SK-N-SH (cell line): ENCODE measurements around the gene CNTN2. TPM values are rescaled to one million over a fixed set of nuclear protein-coding genes. Genes with fewer than 3 reads are reported as not detected.

Experiments used
- CTCF ChIA-PET: fragments of 300-600, 350-600 bp; formaldehyde crosslinking; extraction: SDS; loops from one replicate; lab custom pipeline; 2021; lab: Yijun Ruan, JAX
- POLR2A ChIA-PET: fragments of 350-600 bp; sonication (Branson Sonifier 250); formaldehyde crosslinking; extraction: SDS; loops from one replicate; lab custom pipeline; 2020; ENCODE audit warnings: antibody characterized with exemption, inconsistent platforms; lab: Yijun Ruan, JAX
- DNase-seq: peaks from one replicate; pipeline ENCODE4 v3.0.0; 2012
- H2AFZ ChIP-seq: fragments of 200-600 bp; sonication (generic); 2 replicates; pipeline ENCODE4 v1.8.1; 2016; ENCODE audit warnings: antibody characterized with exemption, mild to moderate bottlenecking, low read depth
- H3F3A ChIP-seq: fragments of 200-600 bp; sonication (generic); replicated peaks from 2 replicates; pipeline ENCODE3; 2016; ENCODE audit warnings: antibody characterized with exemption, mild to moderate bottlenecking; ENCODE audit not compliant: insufficient read depth
- H3K27ac ChIP-seq, 2 experiments: fragments of 200-500 bp in 1 of 2; fragments of 200-600 bp in 1 of 2; sonication (Bioruptor generic) in 1 of 2; sonication (generic), shearing (Covaris generic) in 1 of 2; 2 replicates each; pipeline versions ENCODE4 v1.5.1 to v1.6.1; 2014 to 2016; ENCODE audit warnings: low read depth in 2 of 2, inconsistent platforms in 1 of 2, low read length in 1 of 2, mild to moderate bottlenecking in 1 of 2, mixed read lengths in 1 of 2
- H3K27me3 ChIP-seq: fragments of 200-600 bp; sonication (generic), shearing (Covaris generic); 2 replicates; pipeline ENCODE4 v1.6.1; 2016; ENCODE audit warnings: mixed run types; ENCODE audit not compliant: insufficient read depth
- H3K36me3 ChIP-seq, 2 experiments: fragments of 200-500 bp in 1 of 2; fragments of 200-600 bp in 1 of 2; sonication (Bioruptor generic) in 1 of 2; sonication (generic) in 1 of 2; replicated peaks in 1 of 2; 2 replicates each; pipeline versions ENCODE3 to v1.5.1; 2014 to 2016; ENCODE audit warnings: low read length in 1 of 2, mild to moderate bottlenecking in 1 of 2; ENCODE audit not compliant: insufficient read depth in 2 of 2, control insufficient read depth in 1 of 2
- H3K4me1 ChIP-seq, 2 experiments: fragments of 200-500 bp in 1 of 2; fragments of 200-600 bp in 1 of 2; sonication (Bioruptor generic) in 1 of 2; sonication (generic), shearing (Covaris generic) in 1 of 2; 2 replicates each; pipeline versions ENCODE4 v1.5.1 to v1.6.1; 2014 to 2016; ENCODE audit warnings: low read depth in 1 of 2, low read length in 1 of 2, mixed run types in 1 of 2; ENCODE audit not compliant: insufficient read depth in 2 of 2, control insufficient read depth in 1 of 2
- H3K4me2 ChIP-seq: fragments of 200-600 bp; sonication (generic), shearing (Covaris generic); 2 replicates; pipeline ENCODE4 v1.6.1; 2017; ENCODE audit warnings: mixed run types
- H3K4me3 ChIP-seq, 2 experiments: fragments of 200-500 bp in 1 of 2; fragments of 200-600 bp in 1 of 2; sonication (Bioruptor generic) in 1 of 2; sonication (generic), shearing (Covaris generic) in 1 of 2; 2 replicates each; pipeline versions ENCODE4 v1.5.1 to v1.8.1; 2014 to 2016; ENCODE audit warnings: low read depth in 2 of 2, inconsistent platforms in 1 of 2, low read length in 1 of 2, mild to moderate bottlenecking in 1 of 2, mixed read lengths in 1 of 2, moderate library complexity in 1 of 2
- H3K79me2 ChIP-seq: fragments of 200-600 bp; sonication (generic); 2 replicates; pipeline ENCODE4 v1.8.1; 2017; ENCODE audit warnings: mild to moderate bottlenecking; ENCODE audit not compliant: insufficient read depth
- H3K9ac ChIP-seq: fragments of 200-600 bp; sonication (generic); 2 replicates; pipeline ENCODE4 v1.6.1; 2017; ENCODE audit warnings: mixed run types
- H3K9me2 ChIP-seq: fragments of 200-600 bp; sonication (generic); 2 replicates; pipeline ENCODE4 v1.6.1; 2017; ENCODE audit warnings: mixed run types
- H3K9me3 ChIP-seq: fragments of 200-600 bp; sonication (generic); 2 replicates; pipeline ENCODE4 v1.6.1; 2017; ENCODE audit warnings: mixed run types, mild to moderate bottlenecking, moderate library complexity
- H4K20me1 ChIP-seq: fragments of 200-600 bp; sonication (generic); 2 replicates; pipeline ENCODE4 v1.6.1; 2017; ENCODE audit warnings: mild to moderate bottlenecking, mixed run types; ENCODE audit not compliant: insufficient read depth
- ELF1 ChIP-seq: IDR thresholded peaks from 2 replicates; pipeline ENCODE4 v1.4.0; 2012
- FOSL2 ChIP-seq: IDR thresholded peaks from 2 replicates; pipeline ENCODE4 v1.4.0; 2012; ENCODE audit warnings: low read depth, mild to moderate bottlenecking, moderate library complexity, borderline replicate concordance
- GATA2 ChIP-seq: sonication (generic); formaldehyde crosslinking; IDR thresholded peaks from 2 replicates; pipeline ENCODE4 v1.5.0; 2020; ENCODE audit warnings: mild to moderate bottlenecking, missing genetic modification reagents
- JUND ChIP-seq: IDR thresholded peaks from 2 replicates; pipeline ENCODE4 v1.4.0; 2012
- NFIC ChIP-seq: IDR thresholded peaks from 2 replicates; pipeline ENCODE4 v1.4.0; 2012; ENCODE audit warnings: borderline replicate concordance
- SIN3A ChIP-seq: IDR thresholded peaks from 2 replicates; pipeline ENCODE4 v1.6.1; 2012; ENCODE audit warnings: low read depth, mild to moderate bottlenecking, low read length, moderate library complexity, borderline replicate concordance
- TAF1 ChIP-seq: IDR thresholded peaks from 2 replicates; pipeline ENCODE4 v1.6.1; 2012; ENCODE audit warnings: low read depth, mild to moderate bottlenecking, low read length, moderate library complexity, borderline replicate concordance
- WGBS: methylation state at CpG from one replicate; pipeline ENCODE4 v1.1.6; 2017; ENCODE audit warnings: low lambda C conversion rate; 5-methylcytosine and 5-hydroxymethylcytosine counted together
- polyA plus RNA-seq, 3 experiments: library from polyadenylated mRNA; depleted of rRNA; stranded (reverse); fragments of >200 nt; gene quantifications; 2 replicates each; pipeline ENCODE4 v1.2.3, GENCODE V29; 2012

Gene CNTN2
- polyA plus RNA-seq, 1 of the 3 experiments (the other 2 are of a cell fraction): 0.02 TPM

GRCh38 chr1:205003358-205004131 lies 39.5 kb upstream of the CNTN2 start:
- Histone ChIP-seq H3K36me3 (no peaks in the 10 kb centered on the region), H3K9me2 (no peaks in the 10 kb centered on the region), H3K79me2 (no peaks in the 10 kb centered on the region), H3F3A (no peaks in the 10 kb centered on the region), H3K4me1 (peaks cover 0 to 19% of the 10 kb centered on the region in 2 experiments; a peak in 1 of 4 replicates), H3K9ac (no peak overlapping the region)
- WGBS: 46% methylated on average over 10 of the region's 10 CpGs
- TF ChIP-seq JUND: no peak
- TF ChIP-seq FOSL2: no peak
- TF ChIP-seq SIN3A: no peak
- no peak for TF ChIP-seq GATA2 (CRISPR knock-in tag)
- TF ChIP-seq, all 33 proteins: peak for 0
- DNase-seq: peak; percentile 63
- no peak overlapping the region for H2AFZ ChIP-seq
- no peak overlapping the region for H3K27ac ChIP-seq
- no peaks in the 10 kb centered on the region for H3K9me3 ChIP-seq
- no peaks in the 10 kb centered on the region for H4K20me1 ChIP-seq
- POLR2A ChIA-PET: interaction anchor here (0.6 to 1.1 kb wide), 2 partner anchors 11 to 51 kb away, joined by 3 read pairs; no protein-coding TSS in a partner anchor
- H3K27me3 ChIP-seq: no peaks in the 10 kb centered on the region
- no peak overlapping the region for H3K4me3 ChIP-seq
- no peak overlapping the region for H3K4me2 ChIP-seq
- CTCF ChIA-PET: interaction anchor here (1.1 to 26.4 kb wide), 5 partner anchors 10 to 322 kb away, joined by 3 to 756 read pairs (median 4); no protein-coding TSS in a partner anchor

DNA sequence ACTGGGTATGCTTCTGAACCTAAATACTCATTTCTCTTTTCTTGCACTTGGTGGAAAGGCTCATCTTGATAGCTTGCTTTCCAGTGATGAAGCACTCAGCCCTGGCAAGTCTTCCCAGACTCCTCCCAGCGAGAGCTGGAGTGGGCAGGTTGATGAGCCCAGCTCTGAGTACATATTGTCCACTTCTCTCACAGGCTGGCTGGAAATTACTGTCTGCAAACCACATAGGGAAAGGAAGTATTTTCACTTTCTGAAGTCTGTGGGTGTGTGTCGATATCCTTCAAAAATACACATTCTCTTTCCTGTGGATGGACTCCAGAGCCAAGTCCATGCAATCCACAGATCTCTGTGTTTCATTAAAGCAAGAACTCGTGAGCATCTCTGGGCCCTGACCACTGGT lies 38.7 kb upstream of the CNTN2 start:
- H3K27ac ChIP-seq: no peak overlapping the region

DNA sequence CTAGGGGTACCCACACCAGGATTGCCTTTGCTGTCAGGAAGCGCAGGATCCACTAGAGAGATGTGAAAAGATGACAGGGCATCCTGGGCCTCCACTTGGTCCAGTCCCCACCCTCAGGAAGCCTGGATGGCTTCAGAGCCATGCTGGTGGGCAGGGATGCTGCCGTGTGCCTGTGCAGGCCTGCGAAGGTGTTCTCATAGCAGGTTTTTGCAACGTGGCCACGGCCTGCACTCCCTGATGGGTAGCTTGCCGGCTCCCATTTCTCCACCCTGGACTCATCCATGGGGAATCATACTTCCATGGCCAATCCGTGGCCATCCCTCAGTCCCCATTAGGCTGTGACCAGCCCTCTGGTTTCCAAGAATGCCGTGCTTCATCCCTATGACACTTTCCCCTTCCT lies 34.1 kb upstream of the CNTN2 start:
- WGBS: 74% methylated on average over 8 of the region's 8 CpGs
- H3K79me2 ChIP-seq: no peaks in the 10 kb centered on the region
- no peaks in the 10 kb centered on the region for H3K9me3 ChIP-seq
- H3K27ac ChIP-seq: no peak overlapping the region
- ChIA-PET CTCF (interaction anchor here (1.2 to 2.2 kb wide), 2 partner anchors 19 to 52 kb away, joined by 3 to 7 read pairs; no protein-coding TSS in a partner anchor), POLR2A (no interaction called here)
- H3K4me3 ChIP-seq: no peak overlapping the region
- H4K20me1 ChIP-seq: no peaks in the 10 kb centered on the region
- H3K9me2 ChIP-seq: no peaks in the 10 kb centered on the region
- no peaks in the 10 kb centered on the region for H3K36me3 ChIP-seq
- H2AFZ ChIP-seq: no peak overlapping the region
- H3F3A ChIP-seq: no peaks in the 10 kb centered on the region
- no peaks in the 10 kb centered on the region for H3K27me3 ChIP-seq
- TF ChIP-seq TAF1 (no peak), NFIC (no peak)
- no peak overlapping the region for H3K9ac ChIP-seq
- DNase-seq: no peak
- peaks cover 0 to 14% of the 10 kb centered on the region in 2 experiments; a peak in 3 of 4 replicates for H3K4me1 ChIP-seq
- H3K4me2 ChIP-seq: no peak overlapping the region

More for the DNA sequence above, 38.7 kb upstream of the CNTN2 start:
- H3K4me2 ChIP-seq: no peak overlapping the region
- H3K9me3 ChIP-seq: no peaks in the 10 kb centered on the region
- H3K4me1 ChIP-seq: peaks cover 0 to 19% of the 10 kb centered on the region in 2 experiments; a peak in 1 of 4 replicates
- no peak overlapping the region for H2AFZ ChIP-seq
- no peaks in the 10 kb centered on the region for H4K20me1 ChIP-seq
- no peaks in the 10 kb centered on the region for H3K79me2 ChIP-seq
- 58% methylated on average over 3 of the region's 3 CpGs for WGBS
- H3K27me3 ChIP-seq: no peaks in the 10 kb centered on the region
- H3K9me2 ChIP-seq: no peaks in the 10 kb centered on the region
- H3F3A ChIP-seq: no peaks in the 10 kb centered on the region
- CTCF ChIA-PET: interaction anchor here (1.1 to 26.4 kb wide), 3 partner anchors 10 to 51 kb away, joined by 3 to 756 read pairs (median 99); no protein-coding TSS in a partner anchor
- no peak overlapping the region for H3K4me3 ChIP-seq
- H3K9ac ChIP-seq: no peak overlapping the region
- H3K36me3 ChIP-seq: no peaks in the 10 kb centered on the region
- no peak for DNase-seq
- TF ChIP-seq ELF1: no peak
- POLR2A ChIA-PET: interaction anchor here (0.6 to 1.1 kb wide), 2 partner anchors 10 to 52 kb away, joined by 3 read pairs; no protein-coding TSS in a partner anchor
